Camera-type eye (tissue), 1 donor: ENCODE measurements around the gene SPRR2G. TPM values are rescaled to one million over a fixed set of nuclear protein-coding genes. Genes with fewer than 3 reads are reported as not detected.

Source experiments
- total RNA-seq: library from RNA; depleted of rRNA; stranded (reverse); fragments of >200 nt; gene quantifications from one replicate; pipeline ENCODE4 v1.2.3, GENCODE V29; 2014

SPRR2G gene
- total RNA-seq: not detected

DNA sequence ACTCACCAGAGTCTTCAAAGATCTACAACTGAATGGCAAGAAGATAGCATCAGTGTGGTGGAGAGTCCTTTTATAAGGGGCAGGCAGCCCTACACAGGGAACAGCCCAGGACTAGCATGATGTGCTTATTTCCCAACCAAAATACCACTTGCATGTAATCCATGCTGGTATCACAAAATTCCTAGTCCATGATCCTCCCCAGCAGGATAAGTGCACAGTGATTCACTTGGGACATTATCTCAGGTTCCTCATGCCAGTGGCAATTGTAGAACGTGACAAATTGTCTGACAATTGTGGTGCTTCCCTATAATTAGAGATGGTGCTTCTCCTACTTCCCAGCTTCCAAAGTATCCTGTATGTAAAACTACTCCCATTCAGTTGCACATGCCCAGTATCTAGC is at the start of gene SPRR2G:
Gene SPRR2G, minus strand, starts transcription at position 45 of the 400 bp plus-strand sequence. CDS start 780 bp downstream, outside the sequence.

DNA sequence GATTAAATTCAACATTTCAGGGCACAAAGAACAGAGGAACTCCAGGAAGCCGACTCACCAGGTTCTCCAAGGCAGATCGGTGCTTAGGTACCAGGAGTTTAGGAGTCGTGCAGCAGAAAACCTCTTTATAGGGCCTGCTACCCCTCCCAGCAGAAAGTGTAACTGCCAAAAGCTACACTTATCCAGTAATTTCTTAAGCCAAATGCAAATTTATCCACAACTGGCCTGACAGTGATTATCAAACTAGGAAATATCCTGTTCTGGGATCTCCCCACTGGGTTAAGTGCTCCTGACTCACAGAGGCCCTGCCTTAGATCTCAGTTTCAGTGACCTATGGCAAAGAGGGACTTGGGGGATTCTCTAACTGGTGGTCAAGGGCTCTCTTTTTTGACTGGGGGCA is 37.3 kb downstream of the SPRR2G start, which contains the start of gene SPRR2F:
Gene SPRR2F, minus strand, starts transcription at position 101 of the 400 bp plus-strand sequence. CDS start 783 bp downstream, outside the sequence.

Other genes starting within 250 kb of the SPRR2G start
- gene IVL, start 242.3 kb downstream of the SPRR2G start, total RNA-seq: 0.44 TPM
- not detected for gene SPRR5, start 203.7 kb downstream of the SPRR2G start, total RNA-seq
- not detected for gene SPRR4, start 180.2 kb downstream of the SPRR2G start, total RNA-seq
- gene SPRR1A, start 166.8 kb downstream of the SPRR2G start, total RNA-seq: not detected
- gene SPRR3, start 149.1 kb downstream of the SPRR2G start, total RNA-seq: not detected
- not detected for gene SPRR1B, start 119.7 kb downstream of the SPRR2G start, total RNA-seq
- not detected for gene SPRR2D, start 109.8 kb downstream of the SPRR2G start, total RNA-seq
- not detected for gene SPRR2A, start 93.4 kb downstream of the SPRR2G start, total RNA-seq
- not detected for gene SPRR2B, start 79.3 kb downstream of the SPRR2G start, total RNA-seq
- not detected for gene SPRR2E, start 56.4 kb downstream of the SPRR2G start, total RNA-seq
- not detected for gene SPRR2F, start 37.4 kb downstream of the SPRR2G start, total RNA-seq
- gene LELP1, start 52.5 kb upstream of the SPRR2G start, total RNA-seq: not detected
- gene PRR9, start 66.7 kb upstream of the SPRR2G start, total RNA-seq: not detected
- gene LORICRIN, start 108.8 kb upstream of the SPRR2G start, total RNA-seq: 0.44 TPM
- gene PGLYRP3, start 162.1 kb upstream of the SPRR2G start, total RNA-seq: not detected
- 0.27 TPM for gene PGLYRP4, start 198.0 kb upstream of the SPRR2G start, total RNA-seq
- gene S100A9, start 207.0 kb upstream of the SPRR2G start, total RNA-seq: 197 TPM
- 3.5 TPM for gene S100A12, start 224.7 kb upstream of the SPRR2G start, total RNA-seq
- 23.5 TPM for gene S100A8, start 240.2 kb upstream of the SPRR2G start, total RNA-seq